Spleen (tissue), 7 donors: ENCODE results near the gene LRRC30.

Experiments
- POLR2A ChIP-seq, 3 donors: fragments of 450-650 bp; IDR thresholded peaks; one replicate each; pipeline ENCODE4 v1.5.1; 2017; ENCODE audit warnings: antibody characterized with exemption in 3 of 3, mild to moderate bottlenecking in 1 of 3
- POLR2AphosphoS5 ChIP-seq, 3 donors: sonication (generic); formaldehyde crosslinking; IDR thresholded peaks; one replicate each; pipeline ENCODE4 v1.5.1; 2017; ENCODE audit warnings: antibody characterized with exemption in 3 of 3
- TF ChIP-seq, protein P1 (sequence below), 11 experiments: fragments of 200-600 bp in 7 of 11; fragments of 450-650 bp in 4 of 11; sonication (generic) in 4 of 11; IDR thresholded peaks in 8 of 11; conservative IDR thresholded peaks in 3 of 11; 1 replicate in 7 of 11; 2 replicates in 4 of 11; pipeline versions ENCODE4 v1.4.0 to v1.8.0; 2016 to 2021; ENCODE audit warnings: antibody characterized with exemption in 11 of 11, inconsistent platforms in 4 of 11, mild to moderate bottlenecking in 1 of 11
- donor health status: DM: no; HTN: no; CAD: no; lungs with moderate emphysema.
- donor health status: DM: no; HTN: no; CAD: no.
- donor health status: DM: no; HTN: no; CAD: no.

DNA sequence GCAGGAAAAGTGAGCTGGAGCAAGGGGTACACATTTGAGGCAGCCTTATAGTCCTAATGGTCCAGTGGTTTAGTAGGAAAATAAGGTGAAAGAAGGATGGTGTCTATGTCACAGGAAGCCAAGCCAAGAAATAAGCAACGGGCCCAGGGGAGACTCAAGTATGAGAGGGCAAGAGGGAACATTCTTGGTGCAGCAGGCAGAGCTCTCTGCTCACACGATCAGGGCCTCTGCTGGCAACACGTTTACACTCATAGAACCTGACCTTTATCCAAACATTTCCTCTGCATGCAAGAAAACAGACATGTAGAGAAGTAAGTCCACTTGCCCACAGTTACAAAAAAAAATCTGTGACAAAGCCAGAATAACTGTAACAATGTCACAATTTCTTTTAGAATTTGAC, 32.6 kb upstream of the LRRC30 start:
- no peak for TF ChIP-seq POLR2AphosphoS5 (IDR thresholded peaks at IDR 0.05)
- TF ChIP-seq, protein P1, sequence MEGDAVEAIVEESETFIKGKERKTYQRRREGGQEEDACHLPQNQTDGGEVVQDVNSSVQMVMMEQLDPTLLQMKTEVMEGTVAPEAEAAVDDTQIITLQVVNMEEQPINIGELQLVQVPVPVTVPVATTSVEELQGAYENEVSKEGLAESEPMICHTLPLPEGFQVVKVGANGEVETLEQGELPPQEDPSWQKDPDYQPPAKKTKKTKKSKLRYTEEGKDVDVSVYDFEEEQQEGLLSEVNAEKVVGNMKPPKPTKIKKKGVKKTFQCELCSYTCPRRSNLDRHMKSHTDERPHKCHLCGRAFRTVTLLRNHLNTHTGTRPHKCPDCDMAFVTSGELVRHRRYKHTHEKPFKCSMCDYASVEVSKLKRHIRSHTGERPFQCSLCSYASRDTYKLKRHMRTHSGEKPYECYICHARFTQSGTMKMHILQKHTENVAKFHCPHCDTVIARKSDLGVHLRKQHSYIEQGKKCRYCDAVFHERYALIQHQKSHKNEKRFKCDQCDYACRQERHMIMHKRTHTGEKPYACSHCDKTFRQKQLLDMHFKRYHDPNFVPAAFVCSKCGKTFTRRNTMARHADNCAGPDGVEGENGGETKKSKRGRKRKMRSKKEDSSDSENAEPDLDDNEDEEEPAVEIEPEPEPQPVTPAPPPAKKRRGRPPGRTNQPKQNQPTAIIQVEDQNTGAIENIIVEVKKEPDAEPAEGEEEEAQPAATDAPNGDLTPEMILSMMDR (IDR thresholded peaks at IDR 0.05 in 8 of 11, conservative IDR thresholded peaks at IDR 0.05 in 3 of 11), result no peak
- TF ChIP-seq POLR2A (IDR thresholded peaks at IDR 0.05), result no peak
